HepG2 (cell line): Measurements from ENCODE around the gene RMI1. TPM values are rescaled to one million over a fixed set of nuclear protein-coding genes. Genes with fewer than 3 reads are reported as not detected.
"Not testable (repeated sequence)": the region's sequence is repeated elsewhere in the genome, so short reads cannot be mapped to it uniquely, and the experiment has no call there.

Experiments
- ATAC-seq: fragments of 200-7000 bp; cut with Tn5 transposase; 3 replicates; pipeline ENCODE4 v1.9.1; 2020; ENCODE audit warnings: mild to moderate bottlenecking, moderate library complexity
- BruUV-seq: library from RNA; stranded (reverse); fragments of 400-500 nt; replicated peaks from 2 replicates; lab custom pipeline; 2021; lab: Mats Ljungman, UMichigan
- CTCF ChIA-PET: fragments of 300-600 bp; formaldehyde crosslinking; extraction: SDS; loops from one replicate; lab custom pipeline; 2021; ENCODE audit warnings: low total read pairs, inconsistent platforms, low intra/inter-chr PET ratio; lab: Yijun Ruan, JAX
- POLR2A ChIA-PET: fragments of 350-600 bp; sonication (Branson Sonifier 250); formaldehyde crosslinking; loops from one replicate; lab custom pipeline; 2020; ENCODE audit warnings: antibody characterized with exemption, inconsistent platforms; lab: Yijun Ruan, JAX
- DNase-seq: peaks from one replicate; pipeline ENCODE4 v3.0.0-alpha.2; 2015; ENCODE audit warnings: low spot score
- FAIRE-seq: peaks from 3 replicates; lab custom pipeline; 2011; peaks lifted over from hg19 to GRCh38; lab: Jason Lieb, UNC
- H2AFZ ChIP-seq: one replicate; pipeline ENCODE4 v1.6.1; 2011; ENCODE audit warnings: low read length, inconsistent platforms
- H3K27ac ChIP-seq: fragments of 300-600 bp; 3 replicates; pipeline ENCODE4 v1.8.0; 2011; ENCODE audit warnings: mixed run types, mild to moderate bottlenecking, mixed read lengths, low read length, inconsistent platforms; ENCODE audit not compliant: insufficient read depth; ENCODE audit errors: extremely low read length
- H3K27me3 ChIP-seq, 2 experiments: fragments of 200-600 bp in 1 of 2; 2 replicates in 1 of 2; 3 replicates in 1 of 2; pipeline versions ENCODE4 v1.6.0 to v1.8.0; 2011; ENCODE audit warnings: low read length in 2 of 2, mild to moderate bottlenecking in 2 of 2, moderate library complexity in 2 of 2, inconsistent platforms in 1 of 2; ENCODE audit not compliant: insufficient read depth in 2 of 2, control insufficient read depth in 1 of 2
- H3K36me3 ChIP-seq, 2 experiments: fragments of 200-600 bp in 1 of 2; replicated peaks in 1 of 2; 2 replicates in 1 of 2; 3 replicates in 1 of 2; pipeline versions ENCODE4 v1.5.1 to v1.8.0; 2011; ENCODE audit warnings: low read length in 2 of 2, inconsistent platforms in 1 of 2; ENCODE audit not compliant: insufficient read depth in 2 of 2, control insufficient read depth in 1 of 2
- H3K4me1 ChIP-seq: 2 replicates; pipeline ENCODE4 v1.5.1; 2012; ENCODE audit warnings: low read length, inconsistent platforms; ENCODE audit not compliant: insufficient read depth
- H3K4me2 ChIP-seq: 2 replicates; pipeline ENCODE4 v1.6.0; 2011; ENCODE audit warnings: low read depth, low read length, inconsistent platforms
- H3K4me3 ChIP-seq, 3 experiments: fragments of 200-600 bp in 1 of 3; sonication (generic), shearing (Covaris generic) in 1 of 3; replicated peaks in 1 of 3; 2 replicates each; pipeline ENCODE4 v1.5.1; 2011 to 2016; ENCODE audit warnings: low read length in 3 of 3, inconsistent platforms in 2 of 3, low read depth in 2 of 3, mild to moderate bottlenecking in 2 of 3, control low read depth in 1 of 3, mixed read lengths in 1 of 3; ENCODE audit not compliant: insufficient read depth in 1 of 3
- H3K79me2 ChIP-seq: one replicate; pipeline ENCODE4 v1.6.1; 2011; ENCODE audit warnings: low read length, inconsistent platforms; ENCODE audit not compliant: insufficient read depth
- H3K9ac ChIP-seq: 2 replicates; pipeline ENCODE4 v1.6.0; 2011; ENCODE audit warnings: mild to moderate bottlenecking, low read depth, low read length, inconsistent platforms; ENCODE audit not compliant: insufficient read depth
- H3K9me3 ChIP-seq: 2 replicates; pipeline ENCODE4 v1.5.1; 2012; ENCODE audit warnings: mild to moderate bottlenecking, low read length
- H4K20me1 ChIP-seq: 2 replicates; pipeline ENCODE4 v1.6.0; 2011; ENCODE audit warnings: inconsistent platforms, mild to moderate bottlenecking, low read length, moderate library complexity; ENCODE audit not compliant: insufficient read depth
- PTBP1 ChIP-seq: fragments of 200-400 bp; formaldehyde crosslinking; IDR thresholded peaks from 2 replicates; pipeline ENCODE4 v1.6.1; 2018; ENCODE audit warnings: low read length, low read depth; ENCODE audit not compliant: poor library complexity, severe bottlenecking
- WGBS: methylation state at CpG from one replicate; pipeline ENCODE4 v1.1.6; 2017; ENCODE audit warnings: low lambda C conversion rate; 5-methylcytosine and 5-hydroxymethylcytosine counted together
- in situ Hi-C: cut with HindIII; loops from 2 replicates; pipeline ENCODE4 v1.10.0; 2017; ENCODE audit warnings: low pct_unique_long_range_greater_than_20kb; ENCODE audit not compliant: extremely low pct_ligation_motif_present
- intact Hi-C: fragments of 100-400 bp; cut with micrococcal nuclease; formaldehyde crosslinking; loops from one replicate; pipeline ENCODE4 v1.10.0; 2022; ENCODE audit not compliant: unreplicated experiment
- polyA plus RNA-seq, 8 experiments: library from polyadenylated mRNA; depleted of rRNA in 3 of 8; stranded (reverse) in 7 of 8; unstranded in 1 of 8; fragments of >200 nt; fragmentation: Illumina TruSeq in 4 of 8; extraction: Trizol in 4 of 8; gene quantifications; 2 replicates each; pipeline versions ENCODE4 v1.2.1 to v1.2.3, GENCODE V29; 2011 to 2016; ENCODE audit warnings: low read depth in 4 of 8, missing spikeins in 1 of 8, mixed read lengths in 1 of 8; ENCODE audit not compliant: insufficient read depth in 1 of 8
- total RNA-seq, 5 experiments: library from RNA; depleted of rRNA; stranded (reverse); fragments of >200 nt; fragmentation: Illumina TruSeq; extraction: Trizol; gene quantifications; 2 replicates each; pipeline ENCODE4 v1.2.3, GENCODE V29; 2016; ENCODE audit warnings: low read depth in 1 of 5

RMI1 gene
- total and polyA plus RNA-seq, 2 of the 13 experiments (the other 11 are each of a cell fraction or from before 2014, with no cell fraction given), result 0.54 to 3.7 TPM

DNA sequence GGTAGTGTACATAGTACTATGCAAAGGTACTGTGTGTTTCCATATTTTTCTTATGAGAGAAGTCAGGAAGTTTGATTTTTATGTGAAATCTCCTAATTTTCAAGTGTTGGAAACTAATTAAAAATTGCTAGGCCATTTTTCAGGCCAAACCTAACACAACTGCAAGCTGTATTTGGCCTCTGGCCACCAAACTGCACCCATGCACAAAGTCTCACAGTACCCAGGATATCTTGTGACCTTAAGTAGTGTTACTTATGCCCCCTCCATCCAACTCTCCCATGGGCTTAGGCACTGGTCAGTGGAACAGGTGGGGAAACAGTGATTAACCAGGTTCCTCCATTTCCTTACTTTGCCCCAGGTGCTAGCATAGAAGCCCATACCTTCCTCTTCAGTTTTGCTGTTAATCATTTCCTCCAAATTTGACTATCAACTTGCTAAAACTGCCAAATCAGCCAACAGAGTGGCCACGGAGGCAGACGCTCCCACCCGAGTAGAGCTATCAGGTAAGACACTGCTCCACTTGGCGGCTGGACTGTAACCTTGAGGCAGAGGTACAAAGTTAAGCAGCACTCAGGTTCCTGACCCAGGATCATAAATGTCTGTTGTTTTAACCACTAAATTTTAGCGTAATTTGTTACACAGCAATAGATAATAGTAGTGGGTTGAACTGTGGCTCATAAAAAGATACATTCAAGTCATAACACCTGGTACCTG lies 39.9 kb upstream of the RMI1 start:
- in situ Hi-C loops (no loop called here), intact Hi-C loops (no loop called here)
- Histone ChIP-seq H3K9ac (no peak overlapping the region), H2AFZ (no peak overlapping the region), H3K27me3 (no peaks in the 10 kb centered on the region), H3K4me1 (no peaks in the 10 kb centered on the region), H3K9me3 (no peaks in the 10 kb centered on the region), H3K4me3 (no peak overlapping the region)
- no TSS peak for BruUV-seq
- CTCF ChIA-PET, result no interaction called here
- no peak for ATAC-seq
- POLR2A ChIA-PET, result interaction anchor here (1.3 kb wide), 1 partner anchor 16 kb away, joined by 3 read pairs; a partner anchor contains a TSS
- no peak for TF ChIP-seq PTBP1
- TF ChIP-seq, all 625 proteins: peak for 0
- WGBS, result 99% methylated on average over 5 of the region's 5 CpGs
- H3K4me2 ChIP-seq, result no peak overlapping the region
- no peak for FAIRE-seq
- H3K79me2 ChIP-seq, result no peaks in the 10 kb centered on the region
- no peak for DNase-seq
- no peak overlapping the region for H3K27ac ChIP-seq
- no peaks in the 10 kb centered on the region for H4K20me1 ChIP-seq
- H3K36me3 ChIP-seq, result peaks cover 18 to 64% of the 10 kb centered on the region in 2 experiments

DNA sequence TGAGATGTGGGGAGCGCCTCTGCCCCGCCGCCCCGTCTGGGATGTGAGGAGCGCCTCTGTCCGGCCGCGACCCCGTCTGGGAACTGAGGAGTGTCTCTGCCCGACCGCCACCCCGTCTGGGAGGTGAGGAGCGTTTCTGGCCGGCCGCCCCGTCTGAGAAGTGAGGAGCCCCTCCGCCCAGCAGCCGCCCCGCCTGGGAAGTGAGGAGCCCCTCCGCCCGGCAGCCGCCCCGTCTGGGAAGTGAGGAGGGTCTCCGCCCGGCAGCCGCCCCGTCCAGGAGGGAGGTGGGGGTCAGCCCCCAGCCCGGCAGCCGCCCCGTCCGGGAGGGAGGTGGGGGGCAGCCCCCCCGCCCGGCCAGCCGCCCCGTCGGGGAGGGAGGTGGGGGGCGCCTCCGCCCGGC lies 32.5 kb upstream of the RMI1 start:
- H3K9me3 ChIP-seq, DNase-seq, H2AFZ ChIP-seq, H3K79me2 ChIP-seq, H3K4me2 ChIP-seq, FAIRE-seq, intact Hi-C loops, ATAC-seq, H3K27me3 ChIP-seq, BruUV-seq, CTCF ChIA-PET, H3K4me3 ChIP-seq, H3K27ac ChIP-seq, H4K20me1 ChIP-seq, in situ Hi-C loops, POLR2A ChIA-PET, H3K4me1 ChIP-seq, H3K9ac ChIP-seq: not testable (repeated sequence)
- 91% methylated on average over 7 of the region's 39 CpGs for WGBS
- H3K36me3 ChIP-seq, result peaks cover 1 to 24% of the 10 kb centered on the region in 2 experiments; a peak in 3 of 5 replicates
